H9 (cell line): ENCODE measurements around the gene REV1. TPM values are rescaled to one million over a fixed set of nuclear protein-coding genes. Genes with fewer than 3 reads are reported as not detected.

Source experiments
- DNase-seq: peaks from one replicate; pipeline ENCODE4 v3.0.0-alpha.2; 2017
- H2AFZ ChIP-seq: one replicate; pipeline ENCODE4 v1.6.1; 2013; ENCODE audit warnings: mild to moderate bottlenecking, low read length, control low read depth, moderate library complexity
- H2AK5ac ChIP-seq: 2 replicates; pipeline ENCODE4 v1.6.1; 2013; ENCODE audit warnings: low read length, control low read depth, mixed read lengths; ENCODE audit not compliant: insufficient read length
- H2BK120ac ChIP-seq: one replicate; pipeline ENCODE4 v1.6.1; 2013; ENCODE audit warnings: low read depth, mild to moderate bottlenecking, low read length, control low read depth, inconsistent platforms; ENCODE audit not compliant: poor library complexity, severe bottlenecking
- H2BK12ac ChIP-seq: 2 replicates; pipeline ENCODE4 v1.6.1; 2013; ENCODE audit warnings: low read length, control low read depth, mixed read lengths, low read depth; ENCODE audit not compliant: insufficient read length
- H2BK15ac ChIP-seq: 2 replicates; pipeline ENCODE4 v1.6.1; 2013; ENCODE audit warnings: low read depth, low read length, control low read depth
- H2BK20ac ChIP-seq: one replicate; pipeline ENCODE4 v1.6.1; 2013; ENCODE audit warnings: low read depth, mild to moderate bottlenecking, low read length, control low read depth, inconsistent platforms; ENCODE audit not compliant: poor library complexity, severe bottlenecking
- H2BK5ac ChIP-seq: 2 replicates; pipeline ENCODE4 v1.6.1; 2013; ENCODE audit warnings: low read length, control low read depth, mixed read lengths; ENCODE audit not compliant: insufficient read length
- H3K14ac ChIP-seq: 2 replicates; pipeline ENCODE4 v1.6.1; 2013; ENCODE audit warnings: low read length, control low read depth; ENCODE audit not compliant: insufficient read depth
- H3K18ac ChIP-seq: 2 replicates; pipeline ENCODE4 v1.6.1; 2013; ENCODE audit warnings: low read depth, mild to moderate bottlenecking, mixed read lengths, low read length, control low read depth; ENCODE audit not compliant: insufficient read length
- H3K23ac ChIP-seq: 2 replicates; pipeline ENCODE4 v1.6.1; 2013; ENCODE audit warnings: low read length, control low read depth, mixed read lengths, low read depth; ENCODE audit not compliant: insufficient read length
- H3K23me2 ChIP-seq: 2 replicates; pipeline ENCODE4 v1.6.1; 2013; ENCODE audit warnings: low read depth, mild to moderate bottlenecking, mixed read lengths, low read length, control low read depth; ENCODE audit not compliant: insufficient read length, poor library complexity, severe bottlenecking
- H3K27ac ChIP-seq: 2 replicates; pipeline ENCODE4 v1.5.1; 2013; ENCODE audit warnings: low read length, control low read depth, mixed read lengths, low read depth; ENCODE audit not compliant: insufficient read length
- H3K27me3 ChIP-seq: 2 replicates; pipeline ENCODE4 v1.6.1; 2013; ENCODE audit warnings: low read length, control low read depth, inconsistent platforms; ENCODE audit not compliant: insufficient read depth
- H3K4ac ChIP-seq: 2 replicates; pipeline ENCODE4 v1.6.1; 2013; ENCODE audit warnings: low read depth, mild to moderate bottlenecking, control low read depth, inconsistent platforms, low read length, moderate library complexity
- H3K4me1 ChIP-seq: 2 replicates; pipeline ENCODE4 v1.6.1; 2013; ENCODE audit warnings: low read length, control low read depth, inconsistent platforms; ENCODE audit not compliant: insufficient read depth
- H3K4me2 ChIP-seq: 2 replicates; pipeline ENCODE4 v1.6.1; 2013; ENCODE audit warnings: low read length, control low read depth, mixed read lengths; ENCODE audit not compliant: insufficient read length, insufficient read depth
- H3K56ac ChIP-seq: 2 replicates; pipeline ENCODE4 v1.6.1; 2013; ENCODE audit warnings: low read depth, mild to moderate bottlenecking, mixed read lengths, low read length, control low read depth; ENCODE audit not compliant: insufficient read length
- H3K79me1 ChIP-seq: 2 replicates; pipeline ENCODE4 v1.6.1; 2013; ENCODE audit warnings: low read depth, mild to moderate bottlenecking, moderate library complexity, low read length, control low read depth, inconsistent platforms; ENCODE audit not compliant: insufficient read depth, poor library complexity, severe bottlenecking
- H3K79me2 ChIP-seq: 2 replicates; pipeline ENCODE4 v1.6.1; 2013; ENCODE audit warnings: low read length, control low read depth, inconsistent platforms; ENCODE audit not compliant: insufficient read depth
- H3K9ac ChIP-seq: 2 replicates; pipeline ENCODE4 v1.6.1; 2013; ENCODE audit warnings: low read length, control low read depth, mixed read lengths; ENCODE audit not compliant: insufficient read length; ENCODE audit errors: extremely low read depth
- H3K9me3 ChIP-seq: one replicate; pipeline ENCODE4 v1.6.1; 2013; ENCODE audit warnings: low read depth, low read length, inconsistent platforms; ENCODE audit not compliant: control insufficient read depth
- H3T11ph ChIP-seq: one replicate; pipeline ENCODE4 v1.6.1; 2013; ENCODE audit warnings: mild to moderate bottlenecking, low read length, control low read depth, inconsistent platforms
- H4K20me1 ChIP-seq: one replicate; pipeline ENCODE4 v1.6.1; 2013; ENCODE audit not compliant: control insufficient read depth, insufficient read length, insufficient read depth
- H4K5ac ChIP-seq: 2 replicates; pipeline ENCODE4 v1.6.1; 2013; ENCODE audit warnings: low read depth, mild to moderate bottlenecking, mixed read lengths, low read length, control low read depth; ENCODE audit not compliant: insufficient read length
- H4K8ac ChIP-seq: replicated peaks from 2 replicates; pipeline ENCODE4 v1.6.1; 2013; ENCODE audit warnings: low read length, control low read depth, mixed read lengths, low read depth; ENCODE audit not compliant: insufficient read length
- H4K91ac ChIP-seq: 2 replicates; pipeline ENCODE4 v1.6.1; 2013; ENCODE audit warnings: low read depth, mild to moderate bottlenecking, moderate library complexity, mixed read lengths, low read length, control low read depth; ENCODE audit not compliant: insufficient read length
- H3K27ac Mint-ChIP-seq, 3 experiments: 2 replicates in 2 of 3; 3 replicates in 1 of 3; pipeline ENCODE4 v1.8.0; 2020 to 2021; ENCODE audit warnings: mixed read lengths in 3 of 3, mild to moderate bottlenecking in 1 of 3, moderate library complexity in 1 of 3
- H3K27me3 Mint-ChIP-seq: 2 replicates; pipeline ENCODE4 v1.8.0; 2021; ENCODE audit warnings: low read depth, mild to moderate bottlenecking, moderate library complexity, mixed read lengths
- H3K36me3 Mint-ChIP-seq, 3 experiments: 2 replicates in 2 of 3; 3 replicates in 1 of 3; pipeline ENCODE4 v1.8.0; 2020 to 2021; ENCODE audit warnings: low read depth in 3 of 3, mixed read lengths in 3 of 3; ENCODE audit not compliant: insufficient read depth in 1 of 3
- H3K4me1 Mint-ChIP-seq, 2 experiments: 2 replicates each; pipeline ENCODE4 v1.8.0; 2020; ENCODE audit warnings: mixed read lengths in 2 of 2
- H3K4me3 Mint-ChIP-seq, 2 experiments: 2 replicates in 1 of 2; 3 replicates in 1 of 2; pipeline ENCODE4 v1.8.0; 2020 to 2021; ENCODE audit warnings: mild to moderate bottlenecking in 2 of 2, mixed read lengths in 2 of 2, moderate library complexity in 1 of 2
- H3K9me3 Mint-ChIP-seq, 2 experiments: 2 replicates in 1 of 2; 3 replicates in 1 of 2; pipeline ENCODE4 v1.8.0; 2020; ENCODE audit warnings: mild to moderate bottlenecking in 2 of 2, mixed read lengths in 2 of 2, moderate library complexity in 1 of 2
- WGBS: extraction: QIAGEN DNeasy Blood & Tissue Kit; methylation state at CpG from one replicate; pipeline ENCODE4 v1.1.7; 2013; ENCODE audit warnings: missing lambda C conversion rate, low lambda C conversion rate, mixed read lengths; ENCODE audit not compliant: insufficient read length; ENCODE audit errors: extremely low coverage; 5-methylcytosine and 5-hydroxymethylcytosine counted together
- total RNA-seq: library from RNA; stranded (reverse); gene quantifications from 2 replicates; pipeline ENCODE4 v1.2.1, GENCODE V29; 2021
- TF ChIP-seq, protein P1 (sequence below): fragments of 200-600 bp; sonication (generic); conservative IDR thresholded peaks from 3 replicates; pipeline ENCODE4 v1.8.0; 2021; ENCODE audit warnings: antibody characterized with exemption, mild to moderate bottlenecking

Gene REV1
- total RNA-seq, 1 experiment from 2014 or later, result 41.6 TPM

DNA sequence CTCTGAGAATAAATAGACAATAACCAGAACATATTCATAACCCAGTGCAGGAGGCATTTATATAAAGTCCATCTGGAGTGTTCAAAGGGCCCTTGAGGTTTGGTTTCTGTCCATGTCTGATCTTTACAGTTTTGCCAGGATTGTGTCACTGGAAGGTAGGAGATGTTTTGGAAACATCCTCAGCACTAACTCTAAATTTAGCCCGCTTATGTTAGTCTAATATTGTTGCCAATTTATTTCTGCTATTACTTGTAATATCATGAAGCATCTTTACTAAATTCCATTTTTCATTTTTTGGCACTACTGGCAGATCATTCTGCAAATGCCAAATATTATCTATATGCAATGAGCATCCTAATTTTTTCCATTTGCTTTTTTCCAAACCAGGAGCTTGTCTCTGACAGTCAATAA lies 22.4 kb upstream of the REV1 start:
- Histone ChIP-seq H3K9me3 (no peaks in the 10 kb centered on the region), H2BK20ac (no peak overlapping the region), H2BK5ac (no peak overlapping the region), H4K91ac (no peak overlapping the region), H3K9ac (no peak overlapping the region), H3K56ac (no peak overlapping the region), H2AFZ (no peak overlapping the region), H3K79me2 (no peaks in the 10 kb centered on the region), H3K27me3 (no peaks in the 10 kb centered on the region), H2AK5ac (no peak overlapping the region), H3T11ph (no peak overlapping the region), H3K23me2 (no peaks in the 10 kb centered on the region), H3K18ac (no peak overlapping the region), H4K8ac (no peak overlapping the region), H4K20me1 (no peaks in the 10 kb centered on the region), H3K4me2 (no peak overlapping the region), H3K23ac (no peak overlapping the region), H3K4ac (no peak overlapping the region), H2BK12ac (no peak overlapping the region), H3K4me1 (no peaks in the 10 kb centered on the region), H3K79me1 (no peaks in the 10 kb centered on the region), H4K5ac (no peak overlapping the region), H2BK15ac (no peak overlapping the region), H2BK120ac (no peak overlapping the region), H3K27ac (no peak overlapping the region), H3K14ac (no peak overlapping the region)
- no peaks in the 10 kb centered on the region for H3K4me1 Mint-ChIP-seq
- TF ChIP-seq, protein P1, sequence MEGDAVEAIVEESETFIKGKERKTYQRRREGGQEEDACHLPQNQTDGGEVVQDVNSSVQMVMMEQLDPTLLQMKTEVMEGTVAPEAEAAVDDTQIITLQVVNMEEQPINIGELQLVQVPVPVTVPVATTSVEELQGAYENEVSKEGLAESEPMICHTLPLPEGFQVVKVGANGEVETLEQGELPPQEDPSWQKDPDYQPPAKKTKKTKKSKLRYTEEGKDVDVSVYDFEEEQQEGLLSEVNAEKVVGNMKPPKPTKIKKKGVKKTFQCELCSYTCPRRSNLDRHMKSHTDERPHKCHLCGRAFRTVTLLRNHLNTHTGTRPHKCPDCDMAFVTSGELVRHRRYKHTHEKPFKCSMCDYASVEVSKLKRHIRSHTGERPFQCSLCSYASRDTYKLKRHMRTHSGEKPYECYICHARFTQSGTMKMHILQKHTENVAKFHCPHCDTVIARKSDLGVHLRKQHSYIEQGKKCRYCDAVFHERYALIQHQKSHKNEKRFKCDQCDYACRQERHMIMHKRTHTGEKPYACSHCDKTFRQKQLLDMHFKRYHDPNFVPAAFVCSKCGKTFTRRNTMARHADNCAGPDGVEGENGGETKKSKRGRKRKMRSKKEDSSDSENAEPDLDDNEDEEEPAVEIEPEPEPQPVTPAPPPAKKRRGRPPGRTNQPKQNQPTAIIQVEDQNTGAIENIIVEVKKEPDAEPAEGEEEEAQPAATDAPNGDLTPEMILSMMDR, result no peak
- H3K9me3 Mint-ChIP-seq, result no peaks in the 10 kb centered on the region
- H3K27me3 Mint-ChIP-seq, result no peaks in the 10 kb centered on the region; the same call in 1 of the 2 replicates
- H3K36me3 Mint-ChIP-seq, result no peaks in the 10 kb centered on the region
- no peak for DNase-seq
- H3K4me3 Mint-ChIP-seq, result no peak overlapping the region
- no CpG with 5 or more reads among the region's 1 CpG for WGBS
- H3K27ac Mint-ChIP-seq, result no peak overlapping the region
